22Rv1 (cell line): Measurements from ENCODE around the gene SSH2.

Experiments used
- CTCF ChIP-seq: fragments of 450-650 bp; IDR thresholded peaks from 2 replicates; pipeline ENCODE4 v1.5.1; 2017; ENCODE audit warnings: mild to moderate bottlenecking
- ZFX ChIP-seq: fragments of 450-650 bp; IDR thresholded peaks from 2 replicates; pipeline ENCODE4 v1.6.1; 2017; ENCODE audit warnings: antibody characterized with exemption, borderline replicate concordance

- TF ChIP-seq CTCF (no peak), ZFX (no peak)
Observed at GRCh38 chr17:29577001-29577370, 353.0 kb downstream of the SSH2 start.
